Measurements from ENCODE around the gene IGF1R. TPM values are rescaled to one million over a fixed set of nuclear protein-coding genes. Genes with fewer than 3 reads are reported as not detected.

IGF1R gene
- total and polyA plus RNA-seq, 2 experiments from 2014 or later: 9.5 to 92.4 TPM

DNA sequence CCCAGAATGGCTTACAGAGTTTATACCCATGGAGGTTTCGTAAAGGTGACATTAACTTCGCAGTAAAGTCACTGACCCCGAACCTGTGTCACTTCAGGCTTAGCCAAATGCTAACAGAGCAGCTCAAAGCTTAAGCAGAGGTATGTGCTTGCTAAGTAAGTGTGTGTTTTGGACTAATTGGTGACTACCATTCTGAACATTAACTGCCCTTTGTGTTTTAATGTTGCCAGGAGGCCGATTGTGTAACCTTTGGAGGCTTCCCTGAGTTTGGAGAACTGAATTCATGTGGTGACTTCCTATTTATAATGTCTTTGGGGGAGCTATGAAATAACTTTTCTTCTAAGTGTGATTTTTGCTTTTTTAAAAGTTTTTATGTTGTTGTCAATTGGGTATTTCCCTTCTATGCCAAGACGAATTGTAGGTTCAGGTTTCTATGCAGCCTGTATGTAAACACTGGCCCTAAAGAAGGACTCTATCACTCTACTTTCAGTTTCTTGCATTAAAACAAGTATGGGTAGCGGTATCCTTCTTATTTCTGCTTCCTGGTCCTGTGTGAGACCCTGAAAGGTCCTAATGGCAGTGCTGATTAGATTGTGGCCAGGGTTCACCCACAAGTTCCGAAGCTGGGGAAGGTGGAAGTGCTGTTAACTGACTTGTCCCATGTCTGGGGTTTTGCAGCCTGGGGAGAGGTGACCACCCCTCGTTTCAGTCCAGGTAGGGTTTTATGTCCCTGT is 86.3 kb downstream of the IGF1R start:
- TF ChIP-seq, protein P1, sequence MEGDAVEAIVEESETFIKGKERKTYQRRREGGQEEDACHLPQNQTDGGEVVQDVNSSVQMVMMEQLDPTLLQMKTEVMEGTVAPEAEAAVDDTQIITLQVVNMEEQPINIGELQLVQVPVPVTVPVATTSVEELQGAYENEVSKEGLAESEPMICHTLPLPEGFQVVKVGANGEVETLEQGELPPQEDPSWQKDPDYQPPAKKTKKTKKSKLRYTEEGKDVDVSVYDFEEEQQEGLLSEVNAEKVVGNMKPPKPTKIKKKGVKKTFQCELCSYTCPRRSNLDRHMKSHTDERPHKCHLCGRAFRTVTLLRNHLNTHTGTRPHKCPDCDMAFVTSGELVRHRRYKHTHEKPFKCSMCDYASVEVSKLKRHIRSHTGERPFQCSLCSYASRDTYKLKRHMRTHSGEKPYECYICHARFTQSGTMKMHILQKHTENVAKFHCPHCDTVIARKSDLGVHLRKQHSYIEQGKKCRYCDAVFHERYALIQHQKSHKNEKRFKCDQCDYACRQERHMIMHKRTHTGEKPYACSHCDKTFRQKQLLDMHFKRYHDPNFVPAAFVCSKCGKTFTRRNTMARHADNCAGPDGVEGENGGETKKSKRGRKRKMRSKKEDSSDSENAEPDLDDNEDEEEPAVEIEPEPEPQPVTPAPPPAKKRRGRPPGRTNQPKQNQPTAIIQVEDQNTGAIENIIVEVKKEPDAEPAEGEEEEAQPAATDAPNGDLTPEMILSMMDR (IDR thresholded peaks at IDR 0.05; ENCODE audit: low read depth, low read length): no peak
- no peaks in the 10 kb centered on the region for H3K36me3 ChIP-seq
- H3K27ac ChIP-seq: no peak overlapping the region
- peak in 1 of 2 donors; percentile 43 for DNase-seq (ENCODE audit: low read depth in 1 of 2, low spot score in 1 of 2)
- peaks cover 23% of the 10 kb centered on the region for H3K4me1 ChIP-seq (ENCODE audit: low read depth)
- H3K4me3 ChIP-seq: no peak overlapping the region
- no peaks in the 10 kb centered on the region for H3K27me3 ChIP-seq
- H3K9me3 ChIP-seq (ENCODE audit: low read depth): no peaks in the 10 kb centered on the region

DNA sequence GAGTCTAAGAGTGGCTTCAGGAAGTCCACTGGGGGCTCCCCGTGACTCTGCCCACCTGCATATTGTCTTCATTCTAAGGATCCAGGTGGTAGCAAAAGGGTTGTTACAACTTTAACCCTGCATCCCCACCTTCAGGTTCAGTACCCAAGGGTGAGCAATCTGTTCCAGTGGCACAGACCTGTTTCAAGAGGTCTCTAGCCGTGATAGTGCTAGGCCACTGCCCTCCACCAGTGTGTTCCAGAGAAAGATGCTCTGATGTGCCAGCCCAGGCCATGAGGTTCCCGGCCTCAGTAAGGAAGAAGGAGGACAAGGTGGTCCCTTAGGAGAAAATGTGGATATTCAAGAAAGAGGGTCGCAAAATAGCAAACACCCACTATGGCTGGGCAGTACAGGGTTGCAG is 87.0 kb downstream of the IGF1R start:
- TF ChIP-seq, protein P1 (IDR thresholded peaks at IDR 0.05; ENCODE audit: low read depth, low read length): no peak
- H3K27ac ChIP-seq: no peak overlapping the region
- H3K27me3 ChIP-seq: no peaks in the 10 kb centered on the region
- no peak overlapping the region for H3K4me3 ChIP-seq
- H3K36me3 ChIP-seq: no peaks in the 10 kb centered on the region
- no peaks in the 10 kb centered on the region for H3K9me3 ChIP-seq (ENCODE audit: low read depth)
- no peak for DNase-seq (ENCODE audit: low read depth in 1 of 2, low spot score in 1 of 2)
- peaks cover 17% of the 10 kb centered on the region for H3K4me1 ChIP-seq (ENCODE audit: low read depth)

DNA sequence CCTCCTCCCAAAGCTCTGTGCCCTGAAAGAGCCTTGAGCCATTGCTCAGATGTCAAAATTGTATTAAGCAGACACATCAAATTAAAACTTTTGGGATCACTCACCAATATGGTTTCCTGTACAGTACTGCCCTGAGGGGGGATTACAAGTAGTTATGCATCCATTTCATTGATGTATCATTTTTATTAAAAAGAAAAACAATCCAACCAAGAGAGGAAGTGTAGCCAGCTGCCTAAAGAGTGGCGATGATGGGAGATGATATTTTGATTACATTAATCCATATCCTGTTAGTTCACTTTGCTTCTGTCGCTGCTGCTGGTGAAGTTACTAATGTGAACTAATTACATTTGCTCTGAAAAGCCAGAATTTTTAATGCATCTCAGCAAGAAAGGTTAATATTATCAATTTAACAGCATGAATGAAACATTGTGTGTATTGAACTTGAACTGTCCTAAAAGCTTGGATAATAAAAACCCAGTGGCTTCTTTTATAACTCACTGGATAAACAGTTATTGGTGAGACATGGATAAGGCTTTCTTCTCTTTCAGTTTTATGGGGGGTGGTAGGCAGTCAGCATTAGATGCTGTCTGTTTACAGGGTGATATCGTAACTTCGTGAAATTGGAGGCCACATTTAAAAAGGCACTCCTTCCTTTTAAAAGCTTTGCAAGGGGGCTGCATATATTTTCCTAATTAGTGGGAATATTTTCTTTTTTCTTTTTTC is 87.7 kb downstream of the IGF1R start:
- no peak for DNase-seq (ENCODE audit: low read depth in 1 of 2, low spot score in 1 of 2)
- Histone ChIP-seq H3K27ac (no peak overlapping the region), H3K27me3 (no peaks in the 10 kb centered on the region), H3K9me3 (ENCODE audit: low read depth) (no peaks in the 10 kb centered on the region), H3K4me1 (ENCODE audit: low read depth) (peaks cover 10% of the 10 kb centered on the region), H3K4me3 (no peak overlapping the region), H3K36me3 (no peaks in the 10 kb centered on the region)
- TF ChIP-seq, protein P1 (IDR thresholded peaks at IDR 0.05; ENCODE audit: low read depth, low read length): no peak

DNA sequence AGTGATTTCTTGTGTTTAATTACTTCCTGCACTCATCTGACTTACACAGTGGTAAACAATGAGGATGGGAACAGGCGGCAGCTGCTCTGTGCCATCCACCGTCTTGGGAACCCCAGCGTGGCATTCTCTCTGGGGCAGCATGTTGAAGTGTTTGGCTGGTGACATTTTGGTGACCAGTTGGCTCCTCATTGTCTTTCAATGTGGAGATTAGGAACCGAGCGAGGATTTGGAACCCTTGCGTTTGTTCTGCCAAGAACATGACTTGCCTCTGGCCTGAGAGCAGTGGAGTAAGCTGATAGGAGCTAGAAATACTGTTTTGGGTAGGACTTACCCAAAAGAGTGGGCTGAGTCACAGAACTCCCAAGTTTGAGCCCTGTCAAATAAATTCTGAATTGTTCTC is 88.8 kb downstream of the IGF1R start:
- no peaks in the 10 kb centered on the region for H3K27me3 ChIP-seq
- no peaks in the 10 kb centered on the region for H3K36me3 ChIP-seq
- no peak overlapping the region for H3K4me3 ChIP-seq
- H3K4me1 ChIP-seq (ENCODE audit: low read depth): peaks cover 7% of the 10 kb centered on the region
- no peaks in the 10 kb centered on the region for H3K9me3 ChIP-seq (ENCODE audit: low read depth)
- DNase-seq (ENCODE audit: low read depth in 1 of 2, low spot score in 1 of 2): no peak
- H3K27ac ChIP-seq: no peak overlapping the region
- TF ChIP-seq, protein P1 (IDR thresholded peaks at IDR 0.05; ENCODE audit: low read depth, low read length): no peak

DNA sequence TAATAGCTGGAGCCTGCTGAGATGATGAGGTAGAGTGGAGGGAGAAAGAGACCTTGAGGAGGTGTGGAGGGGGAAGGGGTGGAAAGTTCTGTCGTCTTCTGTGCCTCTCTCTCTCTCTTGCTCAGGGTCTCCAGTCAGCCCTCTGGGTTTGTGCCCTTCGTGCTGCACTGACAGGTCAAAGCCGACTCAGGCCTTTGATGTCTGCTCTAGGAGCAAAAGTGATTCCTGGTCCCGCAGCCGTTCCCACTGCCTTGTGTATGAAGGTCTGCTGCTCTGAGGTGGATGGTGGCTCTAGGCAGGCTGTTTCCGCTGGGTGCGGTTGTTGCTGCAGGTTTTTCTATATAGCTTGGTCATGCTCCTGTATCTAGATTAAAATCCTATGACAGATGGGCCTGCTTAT is 89.4 kb downstream of the IGF1R start:
- no peak overlapping the region for H3K4me3 ChIP-seq
- peaks cover 7% of the 10 kb centered on the region for H3K4me1 ChIP-seq (ENCODE audit: low read depth)
- H3K27me3 ChIP-seq: no peaks in the 10 kb centered on the region
- H3K27ac ChIP-seq: no peak overlapping the region
- DNase-seq (ENCODE audit: low read depth in 1 of 2, low spot score in 1 of 2): peak in 1 of 2 donors; percentile 16
- H3K9me3 ChIP-seq (ENCODE audit: low read depth): no peaks in the 10 kb centered on the region
- TF ChIP-seq, protein P1 (IDR thresholded peaks at IDR 0.05; ENCODE audit: low read depth, low read length): no peak
- H3K36me3 ChIP-seq: no peaks in the 10 kb centered on the region
